ENCODE results near the gene HOMER1. TPM values are rescaled to one million over a fixed set of nuclear protein-coding genes. Genes with fewer than 3 reads are reported as not detected.

The HOMER1 gene
- total RNA-seq, 1 donor from 2014 or later = 33.9 TPM

GRCh38 chr5:79491690-79492317 lies 22.1 kb downstream of the HOMER1 start:
- no peaks in the 10 kb centered on the region for H3K36me3 ChIP-seq (ENCODE audit: control insufficient read depth in 3 of 3, insufficient read depth in 3 of 3, low read length in 3 of 3)
- H3K4me1 ChIP-seq (ENCODE audit: control insufficient read depth in 3 of 3, insufficient read depth in 3 of 3, low read length in 3 of 3) = peaks cover 15 to 22% (median 18%) of the 10 kb centered on the region in 3 donors
- peak overlapping the region; percentile 76 for H3K27ac ChIP-seq (ENCODE audit: low read depth, low read length)

GRCh38 chr5:79490323-79490936 lies 23.5 kb downstream of the HOMER1 start:
- Histone ChIP-seq H3K4me3 (ENCODE audit: low read length in 3 of 3) (no peak overlapping the region), H3K9me3 (ENCODE audit: control insufficient read depth in 3 of 3, low read length in 3 of 3) (no peaks in the 10 kb centered on the region), H3K27me3 (ENCODE audit: control insufficient read depth in 3 of 3, insufficient read depth in 3 of 3, low read length in 3 of 3) (no peaks in the 10 kb centered on the region), H3K9ac (ENCODE audit: low read depth in 1 of 3, low read length in 3 of 3) (no peak overlapping the region), H3K4me1 (ENCODE audit: control insufficient read depth in 3 of 3, insufficient read depth in 3 of 3, low read length in 3 of 3) (peaks cover 18 to 30% (median 23%) of the 10 kb centered on the region in 3 donors), H3K36me3 (ENCODE audit: control insufficient read depth in 3 of 3, insufficient read depth in 3 of 3, low read length in 3 of 3) (no peaks in the 10 kb centered on the region), H3K27ac (ENCODE audit: low read depth, low read length) (peak overlapping the region; percentile 76)

More at GRCh38 chr5:79491690-79492317, 22.1 kb downstream of the HOMER1 start:
- Histone ChIP-seq H3K27me3 (ENCODE audit: control insufficient read depth in 3 of 3, insufficient read depth in 3 of 3, low read length in 3 of 3) (no peaks in the 10 kb centered on the region), H3K9me3 (ENCODE audit: control insufficient read depth in 3 of 3, low read length in 3 of 3) (no peaks in the 10 kb centered on the region), H3K4me3 (ENCODE audit: low read length in 3 of 3) (no peak overlapping the region), H3K9ac (ENCODE audit: low read depth in 1 of 3, low read length in 3 of 3) (peak overlapping the region in 1 of 3 donors; percentile 25)

- no peaks in the 10 kb centered on the region for H3K36me3 ChIP-seq (ENCODE audit: control insufficient read depth in 3 of 3, insufficient read depth in 3 of 3, low read length in 3 of 3)
- peaks cover 18 to 28% (median 23%) of the 10 kb centered on the region in 3 donors for H3K4me1 ChIP-seq (ENCODE audit: control insufficient read depth in 3 of 3, insufficient read depth in 3 of 3, low read length in 3 of 3)
- no peaks in the 10 kb centered on the region for H3K9me3 ChIP-seq (ENCODE audit: control insufficient read depth in 3 of 3, low read length in 3 of 3)
- H3K9ac ChIP-seq (ENCODE audit: low read depth in 1 of 3, low read length in 3 of 3) = no peak overlapping the region
- H3K27me3 ChIP-seq (ENCODE audit: control insufficient read depth in 3 of 3, insufficient read depth in 3 of 3, low read length in 3 of 3) = no peaks in the 10 kb centered on the region
- H3K4me3 ChIP-seq (ENCODE audit: low read length in 3 of 3) = no peak overlapping the region
- H3K27ac ChIP-seq (ENCODE audit: low read depth, low read length) = peak overlapping the region; percentile 36
Measured at GRCh38 chr5:79489773-79490172, 24.2 kb downstream of the HOMER1 start.

GRCh38 chr5:79488775-79489174 lies 25.2 kb downstream of the HOMER1 start:
- no peaks in the 10 kb centered on the region for H3K36me3 ChIP-seq (ENCODE audit: control insufficient read depth in 3 of 3, insufficient read depth in 3 of 3, low read length in 3 of 3)
- H3K27me3 ChIP-seq (ENCODE audit: control insufficient read depth in 3 of 3, insufficient read depth in 3 of 3, low read length in 3 of 3) = no peaks in the 10 kb centered on the region
- no peak overlapping the region for H3K4me3 ChIP-seq (ENCODE audit: low read length in 3 of 3)
- H3K27ac ChIP-seq (ENCODE audit: low read depth, low read length) = peak overlapping the region; percentile 41
- peaks cover 13 to 23% (median 23%) of the 10 kb centered on the region in 3 donors for H3K4me1 ChIP-seq (ENCODE audit: control insufficient read depth in 3 of 3, insufficient read depth in 3 of 3, low read length in 3 of 3)
- H3K9me3 ChIP-seq (ENCODE audit: control insufficient read depth in 3 of 3, low read length in 3 of 3) = no peaks in the 10 kb centered on the region
- H3K9ac ChIP-seq (ENCODE audit: low read depth in 1 of 3, low read length in 3 of 3) = no peak overlapping the region

GRCh38 chr5:79488058-79488457 lies 25.9 kb downstream of the HOMER1 start:
- Histone ChIP-seq H3K36me3 (ENCODE audit: control insufficient read depth in 3 of 3, insufficient read depth in 3 of 3, low read length in 3 of 3) (no peaks in the 10 kb centered on the region), H3K4me1 (ENCODE audit: control insufficient read depth in 3 of 3, insufficient read depth in 3 of 3, low read length in 3 of 3) (peaks cover 13 to 20% (median 18%) of the 10 kb centered on the region in 3 donors), H3K4me3 (ENCODE audit: low read length in 3 of 3) (no peak overlapping the region), H3K27me3 (ENCODE audit: control insufficient read depth in 3 of 3, insufficient read depth in 3 of 3, low read length in 3 of 3) (no peaks in the 10 kb centered on the region), H3K27ac (ENCODE audit: low read depth, low read length) (no peak overlapping the region), H3K9ac (ENCODE audit: low read depth in 1 of 3, low read length in 3 of 3) (no peak overlapping the region), H3K9me3 (ENCODE audit: control insufficient read depth in 3 of 3, low read length in 3 of 3) (no peaks in the 10 kb centered on the region)

GRCh38 chr5:79487251-79487650 lies 26.7 kb downstream of the HOMER1 start:
- peaks cover 13 to 20% (median 18%) of the 10 kb centered on the region in 3 donors for H3K4me1 ChIP-seq (ENCODE audit: control insufficient read depth in 3 of 3, insufficient read depth in 3 of 3, low read length in 3 of 3)
- no peak overlapping the region for H3K27ac ChIP-seq (ENCODE audit: low read depth, low read length)
- no peaks in the 10 kb centered on the region for H3K27me3 ChIP-seq (ENCODE audit: control insufficient read depth in 3 of 3, insufficient read depth in 3 of 3, low read length in 3 of 3)
- H3K36me3 ChIP-seq (ENCODE audit: control insufficient read depth in 3 of 3, insufficient read depth in 3 of 3, low read length in 3 of 3) = no peaks in the 10 kb centered on the region
- no peaks in the 10 kb centered on the region for H3K9me3 ChIP-seq (ENCODE audit: control insufficient read depth in 3 of 3, low read length in 3 of 3)
- no peak overlapping the region for H3K4me3 ChIP-seq (ENCODE audit: low read length in 3 of 3)
- no peak overlapping the region for H3K9ac ChIP-seq (ENCODE audit: low read depth in 1 of 3, low read length in 3 of 3)

GRCh38 chr5:79486116-79486515 lies 27.8 kb downstream of the HOMER1 start:
- Histone ChIP-seq H3K4me3 (ENCODE audit: low read length in 3 of 3) (no peak overlapping the region), H3K27me3 (ENCODE audit: control insufficient read depth in 3 of 3, insufficient read depth in 3 of 3, low read length in 3 of 3) (no peaks in the 10 kb centered on the region), H3K27ac (ENCODE audit: low read depth, low read length) (peak overlapping the region; percentile 6), H3K9me3 (ENCODE audit: control insufficient read depth in 3 of 3, low read length in 3 of 3) (no peaks in the 10 kb centered on the region), H3K4me1 (ENCODE audit: control insufficient read depth in 3 of 3, insufficient read depth in 3 of 3, low read length in 3 of 3) (peaks cover 16 to 21% (median 21%) of the 10 kb centered on the region in 3 donors), H3K9ac (ENCODE audit: low read depth in 1 of 3, low read length in 3 of 3) (no peak overlapping the region), H3K36me3 (ENCODE audit: control insufficient read depth in 3 of 3, insufficient read depth in 3 of 3, low read length in 3 of 3) (no peaks in the 10 kb centered on the region)

- H3K9ac ChIP-seq (ENCODE audit: low read depth in 1 of 3, low read length in 3 of 3) = no peak overlapping the region
- H3K4me1 ChIP-seq (ENCODE audit: control insufficient read depth in 3 of 3, insufficient read depth in 3 of 3, low read length in 3 of 3) = peaks cover 13 to 17% (median 15%) of the 10 kb centered on the region in 3 donors
- H3K4me3 ChIP-seq (ENCODE audit: low read length in 3 of 3) = no peak overlapping the region
- no peak overlapping the region for H3K27ac ChIP-seq (ENCODE audit: low read depth, low read length)
- no peaks in the 10 kb centered on the region for H3K36me3 ChIP-seq (ENCODE audit: control insufficient read depth in 3 of 3, insufficient read depth in 3 of 3, low read length in 3 of 3)
- no peaks in the 10 kb centered on the region for H3K27me3 ChIP-seq (ENCODE audit: control insufficient read depth in 3 of 3, insufficient read depth in 3 of 3, low read length in 3 of 3)
- H3K9me3 ChIP-seq (ENCODE audit: control insufficient read depth in 3 of 3, low read length in 3 of 3) = no peaks in the 10 kb centered on the region
Measured at GRCh38 chr5:79484731-79485130, 29.2 kb downstream of the HOMER1 start.

GRCh38 chr5:79481574-79481973 lies 32.4 kb downstream of the HOMER1 start:
- H3K9ac ChIP-seq (ENCODE audit: low read depth in 1 of 3, low read length in 3 of 3) = peak overlapping the region; percentile 73 to 86 (median 76)
- H3K4me1 ChIP-seq (ENCODE audit: control insufficient read depth in 3 of 3, insufficient read depth in 3 of 3, low read length in 3 of 3) = peaks cover 7 to 17% (median 12%) of the 10 kb centered on the region in 3 donors
- H3K36me3 ChIP-seq (ENCODE audit: control insufficient read depth in 3 of 3, insufficient read depth in 3 of 3, low read length in 3 of 3) = no peaks in the 10 kb centered on the region
- H3K9me3 ChIP-seq (ENCODE audit: control insufficient read depth in 3 of 3, low read length in 3 of 3) = no peaks in the 10 kb centered on the region
- H3K27ac ChIP-seq (ENCODE audit: low read depth, low read length) = peak overlapping the region; percentile 95
- peak overlapping the region; percentile 56 to 74 (median 59) for H3K4me3 ChIP-seq (ENCODE audit: low read length in 3 of 3)
- no peaks in the 10 kb centered on the region for H3K27me3 ChIP-seq (ENCODE audit: control insufficient read depth in 3 of 3, insufficient read depth in 3 of 3, low read length in 3 of 3)

GRCh38 chr5:79480991-79481390 lies 32.9 kb downstream of the HOMER1 start:
- Histone ChIP-seq H3K9me3 (ENCODE audit: control insufficient read depth in 3 of 3, low read length in 3 of 3) (no peaks in the 10 kb centered on the region), H3K27ac (ENCODE audit: low read depth, low read length) (peak overlapping the region; percentile 95), H3K4me3 (ENCODE audit: low read length in 3 of 3) (peak overlapping the region; percentile 56 to 74 (median 59)), H3K4me1 (ENCODE audit: control insufficient read depth in 3 of 3, insufficient read depth in 3 of 3, low read length in 3 of 3) (peaks cover 7 to 18% (median 10%) of the 10 kb centered on the region in 3 donors), H3K9ac (ENCODE audit: low read depth in 1 of 3, low read length in 3 of 3) (peak overlapping the region; percentile 73 to 86 (median 76)), H3K27me3 (ENCODE audit: control insufficient read depth in 3 of 3, insufficient read depth in 3 of 3, low read length in 3 of 3) (no peaks in the 10 kb centered on the region), H3K36me3 (ENCODE audit: control insufficient read depth in 3 of 3, insufficient read depth in 3 of 3, low read length in 3 of 3) (no peaks in the 10 kb centered on the region)

All from skeletal muscle tissue (tissue), 4 donors.